WTC11 (cell line): ENCODE results near the gene SLC38A10.

ENCODE experiments used
- GABPB1 ChIP-seq: sonication (generic); formaldehyde crosslinking; IDR thresholded peaks from 2 replicates; pipeline ENCODE4 v1.8.1; 2023; ENCODE audit warnings: mild to moderate bottlenecking, missing genetic modification reagents
- HMGA2 ChIP-seq: fragments of 250-450 bp; sonication (Bioruptor Pico); IDR thresholded peaks from 2 replicates; pipeline ENCODE4 v1.4.0; 2021; ENCODE audit warnings: mild to moderate bottlenecking, moderate library complexity
- MXD4 ChIP-seq: fragments of 250-450 bp; sonication (Bioruptor Pico); IDR thresholded peaks from 2 replicates; pipeline ENCODE4 v1.8.0; 2021; ENCODE audit warnings: mild to moderate bottlenecking, moderate library complexity, borderline replicate concordance
- NFYB ChIP-seq: sonication (generic); formaldehyde crosslinking; conservative IDR thresholded peaks from 2 replicates; pipeline ENCODE4 v1.8.0; 2022; ENCODE audit warnings: low read depth, missing genetic modification reagents
- NR2C2 ChIP-seq: sonication (generic); formaldehyde crosslinking; IDR thresholded peaks from 2 replicates; pipeline ENCODE4 v1.8.0; 2022; ENCODE audit warnings: mild to moderate bottlenecking, missing genetic modification reagents
- TF ChIP-seq, protein P1 (sequence below): sonication (generic); formaldehyde crosslinking; IDR thresholded peaks from 2 replicates; pipeline ENCODE4 v1.8.1; 2023; ENCODE audit warnings: mild to moderate bottlenecking, missing genetic modification reagents, moderate library complexity
- TF ChIP-seq, protein P2 (sequence below): sonication (generic); formaldehyde crosslinking; IDR thresholded peaks from 2 replicates; pipeline ENCODE4 v1.8.1; 2023; ENCODE audit warnings: mild to moderate bottlenecking, missing genetic modification reagents
- TF ChIP-seq, protein P3 (sequence below): sonication (generic); formaldehyde crosslinking; conservative IDR thresholded peaks from 2 replicates; pipeline ENCODE4 v1.8.1; 2022; ENCODE audit warnings: mild to moderate bottlenecking, missing genetic modification reagents
- TF ChIP-seq, protein P4 (sequence below): fragments of 200-600 bp; IDR thresholded peaks from 2 replicates; pipeline ENCODE4 v1.8.0; 2022; ENCODE audit warnings: antibody characterized with exemption
- TF ChIP-seq, protein P5 (sequence below): sonication (generic); formaldehyde crosslinking; IDR thresholded peaks from 2 replicates; pipeline ENCODE4 v1.8.0; 2022; ENCODE audit warnings: missing genetic modification reagents
- TF ChIP-seq, protein P6 (sequence below): sonication (generic); formaldehyde crosslinking; IDR thresholded peaks from 2 replicates; pipeline ENCODE4 v1.8.1; 2023; ENCODE audit warnings: mild to moderate bottlenecking, missing genetic modification reagents, moderate library complexity
- TF ChIP-seq, protein P7 (sequence below): sonication (generic); formaldehyde crosslinking; IDR thresholded peaks from 2 replicates; pipeline ENCODE4 v1.8.0; 2023; ENCODE audit warnings: missing genetic modification reagents, mild to moderate bottlenecking, borderline replicate concordance
- TF ChIP-seq, protein P8 (sequence below): fragments of 250-450 bp; sonication (Bioruptor Pico); conservative IDR thresholded peaks from 2 replicates; pipeline ENCODE4 v1.9.0; 2021; ENCODE audit warnings: mild to moderate bottlenecking
- TF ChIP-seq, protein P9 (sequence below): fragments of 250-450 bp; sonication (Bioruptor Pico); IDR thresholded peaks from 2 replicates; pipeline ENCODE4 v2.1.2; 2022; ENCODE audit warnings: mild to moderate bottlenecking, moderate library complexity

DNA sequence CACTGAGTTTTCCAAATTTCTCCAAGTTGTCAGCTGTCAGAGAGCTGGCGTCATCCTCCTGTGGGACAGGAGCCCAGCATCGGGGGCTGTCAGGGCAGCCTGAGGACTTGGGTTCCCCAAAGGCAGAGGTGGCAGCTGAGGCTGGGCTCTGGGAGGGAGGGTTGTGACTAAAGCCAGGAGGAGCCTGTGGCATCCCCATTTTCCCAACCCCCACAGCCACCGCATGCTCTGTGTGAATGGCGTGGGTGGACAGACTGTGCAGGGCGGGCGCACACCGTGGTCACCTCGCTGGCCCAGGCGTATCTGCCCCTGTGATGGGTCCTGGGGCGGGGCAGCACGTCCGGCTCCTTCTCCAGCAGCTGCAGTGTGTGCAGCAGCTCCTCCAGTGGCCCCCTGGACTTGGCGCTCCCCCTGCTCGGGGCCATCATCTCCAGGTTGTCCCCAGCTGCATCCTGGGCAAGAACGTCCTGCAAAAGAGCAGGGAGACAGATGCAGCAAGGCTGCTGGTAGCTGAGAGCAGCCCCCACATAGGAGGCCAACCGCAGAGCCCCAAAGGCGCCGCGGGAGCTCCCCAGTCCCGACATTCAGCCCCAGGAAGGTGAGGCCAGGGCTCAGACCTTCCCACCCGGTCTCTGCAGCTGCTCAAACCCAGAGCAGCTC, 97.1 kb downstream of the SLC38A10 start:
- TF ChIP-seq, protein P1, sequence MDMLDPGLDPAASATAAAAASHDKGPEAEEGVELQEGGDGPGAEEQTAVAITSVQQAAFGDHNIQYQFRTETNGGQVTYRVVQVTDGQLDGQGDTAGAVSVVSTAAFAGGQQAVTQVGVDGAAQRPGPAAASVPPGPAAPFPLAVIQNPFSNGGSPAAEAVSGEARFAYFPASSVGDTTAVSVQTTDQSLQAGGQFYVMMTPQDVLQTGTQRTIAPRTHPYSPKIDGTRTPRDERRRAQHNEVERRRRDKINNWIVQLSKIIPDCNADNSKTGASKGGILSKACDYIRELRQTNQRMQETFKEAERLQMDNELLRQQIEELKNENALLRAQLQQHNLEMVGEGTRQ (CRISPR knock-in tag): no peak
- TF ChIP-seq NFYB (CRISPR knock-in tag) (no peak), MXD4 (CRISPR knock-in tag) (no peak), NR2C2 (CRISPR knock-in tag) (no peak), GABPB1 (CRISPR knock-in tag) (no peak), HMGA2 (CRISPR knock-in tag) (no peak)
- TF ChIP-seq, protein P2, sequence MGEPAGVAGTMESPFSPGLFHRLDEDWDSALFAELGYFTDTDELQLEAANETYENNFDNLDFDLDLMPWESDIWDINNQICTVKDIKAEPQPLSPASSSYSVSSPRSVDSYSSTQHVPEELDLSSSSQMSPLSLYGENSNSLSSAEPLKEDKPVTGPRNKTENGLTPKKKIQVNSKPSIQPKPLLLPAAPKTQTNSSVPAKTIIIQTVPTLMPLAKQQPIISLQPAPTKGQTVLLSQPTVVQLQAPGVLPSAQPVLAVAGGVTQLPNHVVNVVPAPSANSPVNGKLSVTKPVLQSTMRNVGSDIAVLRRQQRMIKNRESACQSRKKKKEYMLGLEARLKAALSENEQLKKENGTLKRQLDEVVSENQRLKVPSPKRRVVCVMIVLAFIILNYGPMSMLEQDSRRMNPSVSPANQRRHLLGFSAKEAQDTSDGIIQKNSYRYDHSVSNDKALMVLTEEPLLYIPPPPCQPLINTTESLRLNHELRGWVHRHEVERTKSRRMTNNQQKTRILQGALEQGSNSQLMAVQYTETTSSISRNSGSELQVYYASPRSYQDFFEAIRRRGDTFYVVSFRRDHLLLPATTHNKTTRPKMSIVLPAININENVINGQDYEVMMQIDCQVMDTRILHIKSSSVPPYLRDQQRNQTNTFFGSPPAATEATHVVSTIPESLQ: no peak
- TF ChIP-seq, protein P3, sequence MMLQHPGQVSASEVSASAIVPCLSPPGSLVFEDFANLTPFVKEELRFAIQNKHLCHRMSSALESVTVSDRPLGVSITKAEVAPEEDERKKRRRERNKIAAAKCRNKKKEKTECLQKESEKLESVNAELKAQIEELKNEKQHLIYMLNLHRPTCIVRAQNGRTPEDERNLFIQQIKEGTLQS: no peak
- TF ChIP-seq, protein P4, sequence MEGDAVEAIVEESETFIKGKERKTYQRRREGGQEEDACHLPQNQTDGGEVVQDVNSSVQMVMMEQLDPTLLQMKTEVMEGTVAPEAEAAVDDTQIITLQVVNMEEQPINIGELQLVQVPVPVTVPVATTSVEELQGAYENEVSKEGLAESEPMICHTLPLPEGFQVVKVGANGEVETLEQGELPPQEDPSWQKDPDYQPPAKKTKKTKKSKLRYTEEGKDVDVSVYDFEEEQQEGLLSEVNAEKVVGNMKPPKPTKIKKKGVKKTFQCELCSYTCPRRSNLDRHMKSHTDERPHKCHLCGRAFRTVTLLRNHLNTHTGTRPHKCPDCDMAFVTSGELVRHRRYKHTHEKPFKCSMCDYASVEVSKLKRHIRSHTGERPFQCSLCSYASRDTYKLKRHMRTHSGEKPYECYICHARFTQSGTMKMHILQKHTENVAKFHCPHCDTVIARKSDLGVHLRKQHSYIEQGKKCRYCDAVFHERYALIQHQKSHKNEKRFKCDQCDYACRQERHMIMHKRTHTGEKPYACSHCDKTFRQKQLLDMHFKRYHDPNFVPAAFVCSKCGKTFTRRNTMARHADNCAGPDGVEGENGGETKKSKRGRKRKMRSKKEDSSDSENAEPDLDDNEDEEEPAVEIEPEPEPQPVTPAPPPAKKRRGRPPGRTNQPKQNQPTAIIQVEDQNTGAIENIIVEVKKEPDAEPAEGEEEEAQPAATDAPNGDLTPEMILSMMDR: no peak
- TF ChIP-seq, protein P5, sequence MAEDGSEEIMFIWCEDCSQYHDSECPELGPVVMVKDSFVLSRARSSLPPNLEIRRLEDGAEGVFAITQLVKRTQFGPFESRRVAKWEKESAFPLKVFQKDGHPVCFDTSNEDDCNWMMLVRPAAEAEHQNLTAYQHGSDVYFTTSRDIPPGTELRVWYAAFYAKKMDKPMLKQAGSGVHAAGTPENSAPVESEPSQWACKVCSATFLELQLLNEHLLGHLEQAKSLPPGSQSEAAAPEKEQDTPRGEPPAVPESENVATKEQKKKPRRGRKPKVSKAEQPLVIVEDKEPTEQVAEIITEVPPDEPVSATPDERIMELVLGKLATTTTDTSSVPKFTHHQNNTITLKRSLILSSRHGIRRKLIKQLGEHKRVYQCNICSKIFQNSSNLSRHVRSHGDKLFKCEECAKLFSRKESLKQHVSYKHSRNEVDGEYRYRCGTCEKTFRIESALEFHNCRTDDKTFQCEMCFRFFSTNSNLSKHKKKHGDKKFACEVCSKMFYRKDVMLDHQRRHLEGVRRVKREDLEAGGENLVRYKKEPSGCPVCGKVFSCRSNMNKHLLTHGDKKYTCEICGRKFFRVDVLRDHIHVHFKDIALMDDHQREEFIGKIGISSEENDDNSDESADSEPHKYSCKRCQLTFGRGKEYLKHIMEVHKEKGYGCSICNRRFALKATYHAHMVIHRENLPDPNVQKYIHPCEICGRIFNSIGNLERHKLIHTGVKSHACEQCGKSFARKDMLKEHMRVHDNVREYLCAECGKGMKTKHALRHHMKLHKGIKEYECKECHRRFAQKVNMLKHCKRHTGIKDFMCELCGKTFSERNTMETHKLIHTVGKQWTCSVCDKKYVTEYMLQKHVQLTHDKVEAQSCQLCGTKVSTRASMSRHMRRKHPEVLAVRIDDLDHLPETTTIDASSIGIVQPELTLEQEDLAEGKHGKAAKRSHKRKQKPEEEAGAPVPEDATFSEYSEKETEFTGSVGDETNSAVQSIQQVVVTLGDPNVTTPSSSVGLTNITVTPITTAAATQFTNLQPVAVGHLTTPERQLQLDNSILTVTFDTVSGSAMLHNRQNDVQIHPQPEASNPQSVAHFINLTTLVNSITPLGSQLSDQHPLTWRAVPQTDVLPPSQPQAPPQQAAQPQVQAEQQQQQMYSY: no peak
- TF ChIP-seq, protein P6, sequence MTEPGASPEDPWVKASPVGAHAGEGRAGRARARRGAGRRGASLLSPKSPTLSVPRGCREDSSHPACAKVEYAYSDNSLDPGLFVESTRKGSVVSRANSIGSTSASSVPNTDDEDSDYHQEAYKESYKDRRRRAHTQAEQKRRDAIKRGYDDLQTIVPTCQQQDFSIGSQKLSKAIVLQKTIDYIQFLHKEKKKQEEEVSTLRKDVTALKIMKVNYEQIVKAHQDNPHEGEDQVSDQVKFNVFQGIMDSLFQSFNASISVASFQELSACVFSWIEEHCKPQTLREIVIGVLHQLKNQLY (CRISPR knock-in tag): no peak
- TF ChIP-seq, protein P7, sequence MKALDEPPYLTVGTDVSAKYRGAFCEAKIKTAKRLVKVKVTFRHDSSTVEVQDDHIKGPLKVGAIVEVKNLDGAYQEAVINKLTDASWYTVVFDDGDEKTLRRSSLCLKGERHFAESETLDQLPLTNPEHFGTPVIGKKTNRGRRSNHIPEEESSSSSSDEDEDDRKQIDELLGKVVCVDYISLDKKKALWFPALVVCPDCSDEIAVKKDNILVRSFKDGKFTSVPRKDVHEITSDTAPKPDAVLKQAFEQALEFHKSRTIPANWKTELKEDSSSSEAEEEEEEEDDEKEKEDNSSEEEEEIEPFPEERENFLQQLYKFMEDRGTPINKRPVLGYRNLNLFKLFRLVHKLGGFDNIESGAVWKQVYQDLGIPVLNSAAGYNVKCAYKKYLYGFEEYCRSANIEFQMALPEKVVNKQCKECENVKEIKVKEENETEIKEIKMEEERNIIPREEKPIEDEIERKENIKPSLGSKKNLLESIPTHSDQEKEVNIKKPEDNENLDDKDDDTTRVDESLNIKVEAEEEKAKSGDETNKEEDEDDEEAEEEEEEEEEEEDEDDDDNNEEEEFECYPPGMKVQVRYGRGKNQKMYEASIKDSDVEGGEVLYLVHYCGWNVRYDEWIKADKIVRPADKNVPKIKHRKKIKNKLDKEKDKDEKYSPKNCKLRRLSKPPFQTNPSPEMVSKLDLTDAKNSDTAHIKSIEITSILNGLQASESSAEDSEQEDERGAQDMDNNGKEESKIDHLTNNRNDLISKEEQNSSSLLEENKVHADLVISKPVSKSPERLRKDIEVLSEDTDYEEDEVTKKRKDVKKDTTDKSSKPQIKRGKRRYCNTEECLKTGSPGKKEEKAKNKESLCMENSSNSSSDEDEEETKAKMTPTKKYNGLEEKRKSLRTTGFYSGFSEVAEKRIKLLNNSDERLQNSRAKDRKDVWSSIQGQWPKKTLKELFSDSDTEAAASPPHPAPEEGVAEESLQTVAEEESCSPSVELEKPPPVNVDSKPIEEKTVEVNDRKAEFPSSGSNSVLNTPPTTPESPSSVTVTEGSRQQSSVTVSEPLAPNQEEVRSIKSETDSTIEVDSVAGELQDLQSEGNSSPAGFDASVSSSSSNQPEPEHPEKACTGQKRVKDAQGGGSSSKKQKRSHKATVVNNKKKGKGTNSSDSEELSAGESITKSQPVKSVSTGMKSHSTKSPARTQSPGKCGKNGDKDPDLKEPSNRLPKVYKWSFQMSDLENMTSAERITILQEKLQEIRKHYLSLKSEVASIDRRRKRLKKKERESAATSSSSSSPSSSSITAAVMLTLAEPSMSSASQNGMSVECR: no peak
- TF ChIP-seq, protein P8, sequence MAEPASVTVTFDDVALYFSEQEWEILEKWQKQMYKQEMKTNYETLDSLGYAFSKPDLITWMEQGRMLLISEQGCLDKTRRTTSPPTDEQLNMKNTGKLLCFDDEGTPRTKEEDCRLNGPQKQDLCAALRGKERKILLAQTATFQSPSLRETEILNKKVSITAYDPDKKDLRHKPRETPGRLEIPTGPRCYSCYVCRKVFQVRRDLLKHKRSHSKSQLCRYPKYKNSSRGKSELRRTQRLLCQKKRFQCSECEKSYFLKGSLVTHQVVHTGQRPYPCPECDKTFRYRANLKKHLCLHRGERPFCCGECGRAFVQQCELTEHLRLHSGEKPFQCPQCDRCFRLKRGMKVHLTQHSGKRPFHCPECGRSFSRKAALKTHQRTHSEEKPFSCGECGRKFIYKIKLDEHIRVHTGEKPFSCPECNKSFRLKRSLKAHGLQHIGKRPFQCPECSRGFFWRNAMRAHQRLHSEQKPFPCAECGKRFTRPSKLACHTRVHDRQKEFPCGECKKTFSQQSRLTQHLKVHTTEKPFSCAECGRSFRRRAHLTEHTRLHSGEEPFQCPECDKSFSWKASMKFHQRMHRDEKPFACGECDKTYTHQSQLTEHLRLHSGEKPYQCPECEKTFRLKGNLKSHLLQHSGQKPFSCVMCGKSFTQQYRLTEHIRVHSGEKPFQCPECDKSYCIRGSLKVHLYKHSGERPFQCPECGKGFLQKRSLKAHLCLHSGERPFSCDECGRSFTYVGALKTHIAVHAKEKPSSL: no peak
- TF ChIP-seq, protein P9, sequence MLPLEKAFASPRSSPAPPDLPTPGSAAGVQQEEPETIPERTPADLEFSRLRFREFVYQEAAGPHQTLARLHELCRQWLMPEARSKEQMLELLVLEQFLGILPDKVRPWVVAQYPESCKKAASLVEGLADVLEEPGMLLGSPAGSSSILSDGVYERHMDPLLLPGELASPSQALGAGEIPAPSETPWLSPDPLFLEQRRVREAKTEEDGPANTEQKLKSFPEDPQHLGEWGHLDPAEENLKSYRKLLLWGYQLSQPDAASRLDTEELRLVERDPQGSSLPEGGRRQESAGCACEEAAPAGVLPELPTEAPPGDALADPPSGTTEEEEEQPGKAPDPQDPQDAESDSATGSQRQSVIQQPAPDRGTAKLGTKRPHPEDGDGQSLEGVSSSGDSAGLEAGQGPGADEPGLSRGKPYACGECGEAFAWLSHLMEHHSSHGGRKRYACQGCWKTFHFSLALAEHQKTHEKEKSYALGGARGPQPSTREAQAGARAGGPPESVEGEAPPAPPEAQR: no peak
